ENCODE measurements around the gene SCO2.

Gene SCO2

DNA sequence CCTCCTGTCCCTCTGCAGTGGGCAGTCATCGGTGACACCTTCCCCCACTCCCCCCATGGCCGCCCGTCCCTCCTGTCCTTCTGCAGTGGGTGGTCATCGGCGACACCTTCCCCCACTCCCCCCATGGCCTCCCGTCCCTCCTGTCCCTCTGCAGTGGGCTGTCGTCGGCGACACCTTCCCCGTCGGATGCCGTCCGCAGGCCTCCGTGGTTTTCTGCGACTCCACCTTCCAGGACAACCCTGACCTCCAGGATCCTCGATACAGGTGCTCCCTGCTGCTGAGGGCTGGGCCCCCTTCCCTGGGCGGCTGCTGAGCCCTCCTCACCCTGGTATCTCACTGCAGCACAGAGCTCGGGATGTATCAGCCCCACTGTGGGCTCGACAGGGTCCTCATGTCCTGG is 36.5 kb downstream of the SCO2 start:
- Histone ChIP-seq H3K4me1 (ENCODE audit: control insufficient read depth in 1 of 2, insufficient read depth in 2 of 2, low read length in 2 of 2) (no peaks in the 10 kb centered on the region), H3K4me2 (ENCODE audit: low read length) (no peak overlapping the region), H3K79me1 (ENCODE audit: low read length) (no peaks in the 10 kb centered on the region), H2AK5ac (ENCODE audit: low read length) (no peak overlapping the region), H2BK12ac (ENCODE audit: low read length) (no peak overlapping the region), H3K9me3 (ENCODE audit: insufficient read depth, low read depth, low read length) (no peaks in the 10 kb centered on the region), H2AFZ (ENCODE audit: insufficient read depth, low read length, poor library complexity) (no peak overlapping the region), H3K23ac (ENCODE audit: low read length) (no peak overlapping the region), H3K36me3 (ENCODE audit: control insufficient read depth in 1 of 2, insufficient read depth in 2 of 2, low read length in 2 of 2) (no peaks in the 10 kb centered on the region), H3K4ac (ENCODE audit: low read depth, low read length) (no peak overlapping the region), H3K14ac (ENCODE audit: low read length) (no peak overlapping the region), H3K4me3 (ENCODE audit: low read depth, low read length) (no peak overlapping the region), H3K27me3 (ENCODE audit: insufficient read depth, low read length) (no peaks in the 10 kb centered on the region), H3K9ac (ENCODE audit: low read length) (no peak overlapping the region), H3K27ac (ENCODE audit: low read depth, low read length) (no peak overlapping the region), H2BK5ac (ENCODE audit: low read depth, low read length, poor library complexity) (no peak overlapping the region), H4K91ac (ENCODE audit: low read depth, low read length) (no peak overlapping the region), H4K8ac (ENCODE audit: low read depth, low read length) (no peak overlapping the region), H3K79me2 (ENCODE audit: control insufficient read depth, insufficient read depth, low read length, poor library complexity) (no peaks in the 10 kb centered on the region), H4K12ac (ENCODE audit: low read depth, low read length) (no peak overlapping the region), H2BK120ac (ENCODE audit: insufficient read depth, low read length, poor library complexity) (no peak overlapping the region), H3K18ac (ENCODE audit: low read length) (no peak overlapping the region)
- no CpG with 5 or more reads among the region's 19 CpGs for WGBS (ENCODE audit: extremely low coverage, insufficient coverage, insufficient read length)
- DNase-seq, result no peak

DNA sequence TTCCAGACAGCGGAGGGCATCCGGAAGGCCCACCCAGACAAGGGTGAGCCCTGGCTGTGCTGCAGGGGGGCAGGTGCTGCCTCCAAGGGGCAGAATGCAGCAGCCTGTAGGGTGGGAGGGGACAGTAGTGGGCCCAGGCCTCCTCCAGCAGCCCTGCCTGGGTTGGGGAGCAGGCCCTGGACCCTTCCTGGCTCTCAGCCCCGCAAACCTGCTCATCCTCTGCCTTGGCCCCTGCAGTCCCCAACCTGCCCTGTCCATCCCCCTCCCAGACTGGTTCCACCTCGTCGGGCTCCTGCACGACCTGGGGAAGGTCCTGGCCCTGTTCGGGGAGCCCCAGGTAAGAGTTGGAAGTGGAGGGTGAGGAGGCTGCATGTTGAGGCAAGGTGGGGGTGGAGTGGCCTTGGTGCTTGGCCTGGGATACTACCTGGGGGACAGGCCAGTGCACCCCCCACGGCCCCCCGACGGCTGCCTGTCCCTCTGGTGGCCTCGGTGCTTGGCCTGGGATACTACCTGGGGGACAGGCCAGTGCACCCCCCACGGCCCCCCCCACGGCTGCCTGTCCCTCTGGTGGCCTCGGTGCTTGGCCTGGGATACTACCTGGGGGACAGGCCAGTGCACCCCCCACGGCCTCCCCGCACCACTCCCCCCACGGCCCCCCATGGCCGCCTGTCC is 37.3 kb downstream of the SCO2 start:
- no peak overlapping the region for H2BK12ac ChIP-seq (ENCODE audit: low read length)
- H3K9me3 ChIP-seq (ENCODE audit: insufficient read depth, low read depth, low read length), result no peaks in the 10 kb centered on the region
- H3K4me1 ChIP-seq (ENCODE audit: control insufficient read depth in 1 of 2, insufficient read depth in 2 of 2, low read length in 2 of 2), result no peaks in the 10 kb centered on the region
- H3K14ac ChIP-seq (ENCODE audit: low read length), result no peak overlapping the region
- H2BK120ac ChIP-seq (ENCODE audit: insufficient read depth, low read length, poor library complexity), result no peak overlapping the region
- no peak overlapping the region for H3K9ac ChIP-seq (ENCODE audit: low read length)
- H2AFZ ChIP-seq (ENCODE audit: insufficient read depth, low read length, poor library complexity), result no peak overlapping the region
- DNase-seq, result no peak
- H4K91ac ChIP-seq (ENCODE audit: low read depth, low read length), result no peak overlapping the region
- H3K36me3 ChIP-seq (ENCODE audit: control insufficient read depth in 1 of 2, insufficient read depth in 2 of 2, low read length in 2 of 2), result no peaks in the 10 kb centered on the region
- H3K23ac ChIP-seq (ENCODE audit: low read length), result no peak overlapping the region
- no peak overlapping the region for H3K4ac ChIP-seq (ENCODE audit: low read depth, low read length)
- H3K27ac ChIP-seq (ENCODE audit: low read depth, low read length), result no peak overlapping the region
- H4K8ac ChIP-seq (ENCODE audit: low read depth, low read length), result no peak overlapping the region
- no peaks in the 10 kb centered on the region for H3K27me3 ChIP-seq (ENCODE audit: insufficient read depth, low read length)
- no peak overlapping the region for H3K18ac ChIP-seq (ENCODE audit: low read length)
- no CpG with 5 or more reads among the region's 18 CpGs for WGBS (ENCODE audit: extremely low coverage, insufficient coverage, insufficient read length)
- no peak overlapping the region for H3K4me3 ChIP-seq (ENCODE audit: low read depth, low read length)
- no peaks in the 10 kb centered on the region for H3K79me2 ChIP-seq (ENCODE audit: control insufficient read depth, insufficient read depth, low read length, poor library complexity)
- no peak overlapping the region for H3K4me2 ChIP-seq (ENCODE audit: low read length)
- H3K79me1 ChIP-seq (ENCODE audit: low read length), result no peaks in the 10 kb centered on the region
- no peak overlapping the region for H2BK5ac ChIP-seq (ENCODE audit: low read depth, low read length, poor library complexity)
- H4K12ac ChIP-seq (ENCODE audit: low read depth, low read length), result no peak overlapping the region
- H2AK5ac ChIP-seq (ENCODE audit: low read length), result no peak overlapping the region

DNA sequence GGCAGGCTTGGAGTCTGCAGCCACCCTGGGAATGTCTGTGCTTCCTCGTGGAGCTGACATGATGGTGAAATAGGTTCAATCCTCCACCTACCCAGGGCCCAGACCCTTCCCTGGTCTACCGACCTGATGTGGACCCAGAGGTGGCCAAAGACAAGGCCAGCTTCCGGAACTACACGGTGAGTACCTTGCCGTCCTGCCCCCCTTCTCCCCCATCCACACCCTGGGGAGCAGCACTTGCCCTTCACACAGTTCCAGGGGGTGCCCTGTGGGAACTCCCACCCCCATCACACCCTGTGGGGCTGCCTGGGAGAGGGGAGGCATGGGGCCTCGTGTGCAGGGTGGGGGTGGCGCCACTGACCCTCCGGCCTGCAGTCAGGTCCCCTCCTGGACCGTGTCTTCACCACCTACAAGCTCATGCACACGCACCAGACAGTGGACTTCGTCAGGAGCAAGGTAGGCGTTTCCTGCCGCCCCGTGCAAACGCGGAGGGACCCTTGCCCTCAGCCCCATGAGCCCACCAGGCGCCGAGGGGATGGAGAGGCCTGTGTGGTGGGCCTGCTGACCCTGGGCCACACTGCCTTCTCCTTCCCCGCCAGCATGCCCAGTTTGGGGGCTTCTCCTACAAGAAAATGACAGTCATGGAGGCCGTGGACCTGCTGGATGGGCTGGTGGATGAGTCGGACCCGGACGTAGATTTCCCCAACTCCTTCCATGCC is 38.0 kb downstream of the SCO2 start:
- H3K27me3 ChIP-seq (ENCODE audit: insufficient read depth, low read length), result no peaks in the 10 kb centered on the region
- no peak overlapping the region for H3K14ac ChIP-seq (ENCODE audit: low read length)
- H2BK5ac ChIP-seq (ENCODE audit: low read depth, low read length, poor library complexity), result no peak overlapping the region
- H3K27ac ChIP-seq (ENCODE audit: low read depth, low read length), result no peak overlapping the region
- no peaks in the 10 kb centered on the region for H3K79me2 ChIP-seq (ENCODE audit: control insufficient read depth, insufficient read depth, low read length, poor library complexity)
- no peak overlapping the region for H3K9ac ChIP-seq (ENCODE audit: low read length)
- H3K23ac ChIP-seq (ENCODE audit: low read length), result no peak overlapping the region
- H3K4me1 ChIP-seq (ENCODE audit: control insufficient read depth in 1 of 2, insufficient read depth in 2 of 2, low read length in 2 of 2), result no peaks in the 10 kb centered on the region
- no peak for DNase-seq
- H2BK12ac ChIP-seq (ENCODE audit: low read length), result no peak overlapping the region
- H2AK5ac ChIP-seq (ENCODE audit: low read length), result no peak overlapping the region
- no CpG with 5 or more reads among the region's 23 CpGs for WGBS (ENCODE audit: extremely low coverage, insufficient coverage, insufficient read length)
- no peak overlapping the region for H4K12ac ChIP-seq (ENCODE audit: low read depth, low read length)
- H4K91ac ChIP-seq (ENCODE audit: low read depth, low read length), result no peak overlapping the region
- no peak overlapping the region for H2AFZ ChIP-seq (ENCODE audit: insufficient read depth, low read length, poor library complexity)
- no peak overlapping the region for H3K18ac ChIP-seq (ENCODE audit: low read length)
- no peaks in the 10 kb centered on the region for H3K9me3 ChIP-seq (ENCODE audit: insufficient read depth, low read depth, low read length)
- no peaks in the 10 kb centered on the region for H3K36me3 ChIP-seq (ENCODE audit: control insufficient read depth in 1 of 2, insufficient read depth in 2 of 2, low read length in 2 of 2)
- H3K79me1 ChIP-seq (ENCODE audit: low read length), result no peaks in the 10 kb centered on the region
- H3K4me2 ChIP-seq (ENCODE audit: low read length), result no peak overlapping the region
- no peak overlapping the region for H4K8ac ChIP-seq (ENCODE audit: low read depth, low read length)
- H3K4ac ChIP-seq (ENCODE audit: low read depth, low read length), result no peak overlapping the region
- H2BK120ac ChIP-seq (ENCODE audit: insufficient read depth, low read length, poor library complexity), result no peak overlapping the region
- H3K4me3 ChIP-seq (ENCODE audit: low read depth, low read length), result no peak overlapping the region

DNA sequence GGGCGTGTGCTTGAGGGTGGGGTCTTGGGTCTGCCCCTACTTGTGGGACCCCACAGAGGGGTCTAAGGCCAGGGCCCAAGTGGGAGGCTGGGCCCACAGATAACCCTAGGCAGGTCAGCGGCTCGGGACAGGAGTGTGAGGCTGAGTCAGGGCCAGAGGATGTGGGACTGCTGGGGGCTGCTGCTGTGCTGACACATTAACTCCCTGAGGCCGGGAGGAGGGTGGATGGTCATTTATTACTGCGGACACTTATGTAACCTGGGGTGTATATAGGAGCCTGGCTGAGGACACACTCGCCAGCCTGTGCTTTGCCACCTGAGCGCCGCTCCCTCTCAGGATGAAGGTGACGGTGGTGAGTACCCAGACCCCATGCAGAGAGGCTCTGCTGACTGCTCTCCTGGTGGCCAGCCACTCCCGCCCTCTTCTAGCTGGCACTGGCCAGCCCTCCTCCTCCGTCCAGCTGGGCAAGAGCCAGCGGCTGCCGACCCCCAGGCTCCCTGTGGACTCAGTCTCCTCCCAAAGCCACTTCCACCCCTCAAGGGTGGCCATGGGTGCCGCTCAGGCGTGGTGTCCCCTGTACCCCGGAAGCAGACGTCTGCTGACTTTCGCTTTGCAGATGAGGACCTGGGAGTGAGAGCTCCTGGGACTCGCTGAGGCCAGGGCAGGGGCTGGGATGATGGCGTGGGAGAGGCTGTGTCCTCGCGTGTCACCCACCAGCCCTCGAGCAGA is 38.7 kb downstream of the SCO2 start, which contains the start of gene MIOX:
Gene MIOX (plus strand): TSS at position 299 of the 729 bp plus-strand sequence. CDS start 39 bp downstream, at position 338.
- no peak within 1 kb of the TSS for H3K18ac ChIP-seq (ENCODE audit: low read length)
- WGBS (ENCODE audit: extremely low coverage, insufficient coverage, insufficient read length), result no CpG with 5 or more reads among the region's 23 CpGs
- H4K8ac ChIP-seq (ENCODE audit: low read depth, low read length), result no peak within 1 kb of the TSS
- no peak within 1 kb of the TSS for H2BK5ac ChIP-seq (ENCODE audit: low read depth, low read length, poor library complexity)
- no peak within 1 kb of the TSS for H3K14ac ChIP-seq (ENCODE audit: low read length)
- no peaks in the 10 kb centered on the region for H3K9me3 ChIP-seq (ENCODE audit: insufficient read depth, low read depth, low read length)
- no peak within 1 kb of the TSS for H4K12ac ChIP-seq (ENCODE audit: low read depth, low read length)
- no peak within 1 kb of the TSS for H2AK5ac ChIP-seq (ENCODE audit: low read length)
- H3K4me3 ChIP-seq (ENCODE audit: low read depth, low read length), result no peak within 1 kb of the TSS
- H3K4me2 ChIP-seq (ENCODE audit: low read length), result no peak within 1 kb of the TSS
- H4K91ac ChIP-seq (ENCODE audit: low read depth, low read length), result no peak within 1 kb of the TSS
- peak; percentile 72 to 75 for DNase-seq
- peaks cover 3% of the 10 kb centered on the region for H3K27me3 ChIP-seq (ENCODE audit: insufficient read depth, low read length)
- H3K9ac ChIP-seq (ENCODE audit: low read length), result no peak within 1 kb of the TSS
- no peak within 1 kb of the TSS for H3K27ac ChIP-seq (ENCODE audit: low read depth, low read length)
- H3K23ac ChIP-seq (ENCODE audit: low read length), result no peak within 1 kb of the TSS
- H2AFZ ChIP-seq (ENCODE audit: insufficient read depth, low read length, poor library complexity), result no peak within 1 kb of the TSS
- H3K4me1 ChIP-seq (ENCODE audit: control insufficient read depth in 1 of 2, insufficient read depth in 2 of 2, low read length in 2 of 2), result no peaks in the 10 kb centered on the region
- no peak within 1 kb of the TSS for H2BK12ac ChIP-seq (ENCODE audit: low read length)
- H3K79me1 ChIP-seq (ENCODE audit: low read length), result peaks cover 2% of the 10 kb centered on the region
- no peaks in the 10 kb centered on the region for H3K79me2 ChIP-seq (ENCODE audit: control insufficient read depth, insufficient read depth, low read length, poor library complexity)
- H2BK120ac ChIP-seq (ENCODE audit: insufficient read depth, low read length, poor library complexity), result no peak within 1 kb of the TSS
- no peaks in the 10 kb centered on the region for H3K36me3 ChIP-seq (ENCODE audit: control insufficient read depth in 1 of 2, insufficient read depth in 2 of 2, low read length in 2 of 2)
- no peak within 1 kb of the TSS for H3K4ac ChIP-seq (ENCODE audit: low read depth, low read length)

All from trophoblast cell (in vitro differentiated cells and primary cell).